ENCODE results near the gene RALGDS. TPM values are rescaled to one million over a fixed set of nuclear protein-coding genes. Genes with fewer than 3 reads are reported as not detected.
A peak's percentile ranks its signal among the peaks of the same experiment; 100 is the strongest.

RALGDS gene
- total and polyA plus RNA-seq, 2 donors (not counting 3 experiments of a cell fraction or from before 2014, with no cell fraction given), result 41.4 to 60.0 TPM

- peak; percentile 66 for FAIRE-seq
Observed at GRCh38 chr9:133144142-133144903, 23.3 kb upstream of the RALGDS start.

More at GRCh38 chr9:133144142-133144903, 23.3 kb upstream of the RALGDS start:
- peaks cover 15% of the 10 kb centered on the region for H3K4me1 ChIP-seq (ENCODE audit: control insufficient read depth, extremely low read depth, insufficient read depth, low read length)
- peak overlapping the region; percentile 2 for H3K4me2 ChIP-seq (ENCODE audit: insufficient read depth, low read length)
- H3K27me3 ChIP-seq (ENCODE audit: control insufficient read depth in 2 of 2, insufficient read depth in 2 of 2, low read length in 2 of 2), result no peaks in the 10 kb centered on the region
- H2AFZ ChIP-seq (ENCODE audit: low read depth, low read length), result no peak overlapping the region
- no peaks in the 10 kb centered on the region for H4K20me1 ChIP-seq (replicated peaks; ENCODE audit: control insufficient read depth, extremely low read depth, insufficient read depth, low read length)
- H3K4me3 ChIP-seq (replicated peaks in 1 of 3; ENCODE audit: insufficient read depth in 1 of 3, low read depth in 1 of 3, low read length in 3 of 3), result peak overlapping the region in 1 of 3 experiments; percentile 5
- DNase-seq (ENCODE audit: low read depth, low spot score), result peak; percentile 69
- dilution Hi-C loops (cut with MboI; ENCODE audit: extremely low pct_ligation_motif_present, low sequenced_read_pairs) (no loop called here), intact Hi-C loops (cut with micrococcal nuclease) (loop anchor here (1.0 kb wide), 5 partner anchors 9 to 122 kb away; partner anchors contain the start of gene RALGDS)
- H3K9me3 ChIP-seq (replicated peaks; ENCODE audit: control insufficient read depth, insufficient read depth, low read length), result no peaks in the 10 kb centered on the region
- no peaks in the 10 kb centered on the region for H3K36me3 ChIP-seq (ENCODE audit: control insufficient read depth in 2 of 2, extremely low read depth in 1 of 2, insufficient read depth in 2 of 2, low read length in 2 of 2)
- H3K79me2 ChIP-seq (ENCODE audit: control insufficient read depth, insufficient read depth, low read length), result peaks cover 2% of the 10 kb centered on the region
- H3K27ac ChIP-seq (ENCODE audit: insufficient read depth, low read depth, low read length), result no peak overlapping the region
- no peak overlapping the region for H3K9ac ChIP-seq (replicated peaks; ENCODE audit: extremely low read depth, insufficient read depth, low read length)
- ChIA-PET POLR2A (interaction anchor here (0.7 to 1.1 kb wide), 3 partner anchors 10 to 34 kb away, joined by 3 read pairs; no protein-coding TSS in a partner anchor), CTCF (interaction anchor here (0.6 to 6.2 kb wide), 39 partner anchors 10 to 415 kb away, joined by 3 to 147 read pairs (median 8); partner anchors contain the start of genes GFI1B, GTF3C5 and RALGDS)
- peak; percentile 12 for TF ChIP-seq MAX (IDR thresholded peaks at IDR 0.05; ENCODE audit: insufficient read depth, insufficient read length)
- TF ChIP-seq POLR2AphosphoS5 (IDR thresholded peaks at IDR 0.05; ENCODE audit: insufficient read depth, low read depth, low read length), result no peak
- TF ChIP-seq, protein P1, sequence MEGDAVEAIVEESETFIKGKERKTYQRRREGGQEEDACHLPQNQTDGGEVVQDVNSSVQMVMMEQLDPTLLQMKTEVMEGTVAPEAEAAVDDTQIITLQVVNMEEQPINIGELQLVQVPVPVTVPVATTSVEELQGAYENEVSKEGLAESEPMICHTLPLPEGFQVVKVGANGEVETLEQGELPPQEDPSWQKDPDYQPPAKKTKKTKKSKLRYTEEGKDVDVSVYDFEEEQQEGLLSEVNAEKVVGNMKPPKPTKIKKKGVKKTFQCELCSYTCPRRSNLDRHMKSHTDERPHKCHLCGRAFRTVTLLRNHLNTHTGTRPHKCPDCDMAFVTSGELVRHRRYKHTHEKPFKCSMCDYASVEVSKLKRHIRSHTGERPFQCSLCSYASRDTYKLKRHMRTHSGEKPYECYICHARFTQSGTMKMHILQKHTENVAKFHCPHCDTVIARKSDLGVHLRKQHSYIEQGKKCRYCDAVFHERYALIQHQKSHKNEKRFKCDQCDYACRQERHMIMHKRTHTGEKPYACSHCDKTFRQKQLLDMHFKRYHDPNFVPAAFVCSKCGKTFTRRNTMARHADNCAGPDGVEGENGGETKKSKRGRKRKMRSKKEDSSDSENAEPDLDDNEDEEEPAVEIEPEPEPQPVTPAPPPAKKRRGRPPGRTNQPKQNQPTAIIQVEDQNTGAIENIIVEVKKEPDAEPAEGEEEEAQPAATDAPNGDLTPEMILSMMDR (IDR thresholded peaks at IDR 0.05; ENCODE audit: extremely low read depth in 1 of 2, insufficient read depth in 1 of 2, low read depth in 1 of 2, low read length in 2 of 2), result peak; percentile 97 to 99
- BruUV-seq (replicated peaks), result no TSS peak
- no peaks in the 10 kb centered on the region for H3K9me1 ChIP-seq (replicated peaks; ENCODE audit: control insufficient read depth, extremely low read depth, insufficient read depth, low read length)

Measured in endothelial cell of umbilical vein (primary cell).